PC-9 (cell line): Measurements from ENCODE around the gene SMIM24.

Source experiments
- EZH2 ChIP-seq: fragments of 200-600 bp; sonication (generic); IDR thresholded peaks from 2 replicates; pipeline ENCODE4 v1.8.0; 2017; ENCODE audit warnings: antibody characterized with exemption, low read depth
- TF ChIP-seq, protein P1 (sequence below): fragments of 200-600 bp; sonication (generic); conservative IDR thresholded peaks from 2 replicates; pipeline ENCODE4 v1.6.1; 2017; ENCODE audit warnings: mixed run types, antibody characterized with exemption, mild to moderate bottlenecking, moderate library complexity

DNA sequence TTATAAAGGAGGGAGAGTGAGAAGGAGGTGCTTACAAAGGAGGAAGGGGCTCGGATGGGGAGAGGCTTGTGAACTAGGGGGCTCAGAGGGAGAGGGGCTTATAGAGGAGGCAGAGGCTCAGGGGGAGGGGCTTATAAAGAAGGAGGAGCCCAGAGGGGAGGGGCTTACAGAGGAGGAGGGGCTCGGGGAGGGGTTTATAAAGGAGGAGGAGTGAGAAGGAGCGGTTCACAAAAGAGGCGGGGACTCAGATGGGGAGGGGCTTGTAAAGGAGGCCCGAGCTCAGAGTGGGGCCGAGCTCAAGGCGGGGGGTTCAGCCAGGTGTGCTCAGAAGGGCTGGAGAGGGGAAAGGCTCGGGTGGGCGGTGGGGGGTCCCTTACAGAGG is 500 bp downstream of the SMIM24 start:
- TF ChIP-seq, protein P1, sequence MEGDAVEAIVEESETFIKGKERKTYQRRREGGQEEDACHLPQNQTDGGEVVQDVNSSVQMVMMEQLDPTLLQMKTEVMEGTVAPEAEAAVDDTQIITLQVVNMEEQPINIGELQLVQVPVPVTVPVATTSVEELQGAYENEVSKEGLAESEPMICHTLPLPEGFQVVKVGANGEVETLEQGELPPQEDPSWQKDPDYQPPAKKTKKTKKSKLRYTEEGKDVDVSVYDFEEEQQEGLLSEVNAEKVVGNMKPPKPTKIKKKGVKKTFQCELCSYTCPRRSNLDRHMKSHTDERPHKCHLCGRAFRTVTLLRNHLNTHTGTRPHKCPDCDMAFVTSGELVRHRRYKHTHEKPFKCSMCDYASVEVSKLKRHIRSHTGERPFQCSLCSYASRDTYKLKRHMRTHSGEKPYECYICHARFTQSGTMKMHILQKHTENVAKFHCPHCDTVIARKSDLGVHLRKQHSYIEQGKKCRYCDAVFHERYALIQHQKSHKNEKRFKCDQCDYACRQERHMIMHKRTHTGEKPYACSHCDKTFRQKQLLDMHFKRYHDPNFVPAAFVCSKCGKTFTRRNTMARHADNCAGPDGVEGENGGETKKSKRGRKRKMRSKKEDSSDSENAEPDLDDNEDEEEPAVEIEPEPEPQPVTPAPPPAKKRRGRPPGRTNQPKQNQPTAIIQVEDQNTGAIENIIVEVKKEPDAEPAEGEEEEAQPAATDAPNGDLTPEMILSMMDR, result no peak
- no peak for TF ChIP-seq EZH2
